Measurements from ENCODE around the gene CPNE5. TPM values are rescaled to one million over a fixed set of nuclear protein-coding genes. Genes with fewer than 3 reads are reported as not detected.

The CPNE5 gene
- total RNA-seq, 1 experiment from 2014 or later, result 0.37 TPM

DNA sequence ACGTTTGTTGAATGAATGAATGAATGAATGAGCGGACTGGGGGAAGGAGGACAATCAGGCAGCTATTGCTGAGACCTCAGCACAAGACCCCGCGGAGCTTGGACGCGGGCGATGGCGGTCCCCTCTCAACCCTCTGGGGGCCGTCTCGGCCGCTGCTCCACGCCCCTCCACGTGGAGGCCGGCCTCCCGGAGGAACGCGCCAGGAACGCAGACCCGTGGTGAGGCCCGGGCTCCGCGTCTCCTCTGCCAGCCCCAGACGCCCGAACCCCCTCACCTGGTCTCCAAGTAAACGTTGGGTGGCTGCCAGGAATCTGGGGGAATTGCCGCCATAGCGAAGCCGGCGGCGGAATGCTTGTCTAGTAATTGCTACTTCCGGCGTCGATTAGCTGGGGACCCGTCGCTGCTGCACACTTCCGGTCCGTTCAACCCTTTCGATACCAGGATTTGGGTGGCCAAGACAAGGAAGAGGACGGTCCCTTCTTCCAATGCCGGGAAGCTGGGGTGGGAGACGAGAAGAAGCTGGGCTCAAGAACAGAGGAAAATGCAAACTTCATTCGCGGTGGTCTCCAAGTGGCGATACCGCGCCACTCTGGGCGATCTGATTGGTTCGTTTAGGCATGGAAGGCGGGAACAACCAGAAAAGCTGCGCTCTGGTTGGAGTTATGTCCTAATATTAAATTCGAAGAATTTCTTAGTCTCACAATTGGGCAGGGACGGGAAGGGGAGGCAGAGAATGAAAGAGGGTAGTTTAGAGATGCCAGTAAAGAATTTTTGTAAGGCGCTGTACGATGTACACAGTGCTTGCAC, 35.4 kb upstream of the CPNE5 start, which contains the start of gene PPIL1:
Gene PPIL1, minus strand, starts transcription at position 361 of the 807 bp plus-strand sequence. Its CDS starts 31 bp downstream, at position 330.
- peaks cover 5% of the 10 kb centered on the region; the same call in 1 of the 2 replicates for H3F3A ChIP-seq (ENCODE audit: insufficient read depth, low read depth)
- ChIA-PET CTCF (interaction anchor here (0.7 to 2.8 kb wide), 5 partner anchors 11 to 336 kb away, joined by 3 to 9 read pairs (median 4); no protein-coding TSS in a partner anchor), POLR2A (ENCODE audit: unreplicated experiment) (interaction anchor here (0.6 to 1.1 kb wide), 7 partner anchors 15 to 1640 kb away, joined by 3 to 7 read pairs (median 5); no protein-coding TSS in a partner anchor)
- H3K79me2 ChIP-seq (ENCODE audit: low read depth), result peaks cover 22% of the 10 kb centered on the region
- H3K27ac ChIP-seq, result peak within 1 kb of the TSS; percentile 81
- TF ChIP-seq, protein P1, sequence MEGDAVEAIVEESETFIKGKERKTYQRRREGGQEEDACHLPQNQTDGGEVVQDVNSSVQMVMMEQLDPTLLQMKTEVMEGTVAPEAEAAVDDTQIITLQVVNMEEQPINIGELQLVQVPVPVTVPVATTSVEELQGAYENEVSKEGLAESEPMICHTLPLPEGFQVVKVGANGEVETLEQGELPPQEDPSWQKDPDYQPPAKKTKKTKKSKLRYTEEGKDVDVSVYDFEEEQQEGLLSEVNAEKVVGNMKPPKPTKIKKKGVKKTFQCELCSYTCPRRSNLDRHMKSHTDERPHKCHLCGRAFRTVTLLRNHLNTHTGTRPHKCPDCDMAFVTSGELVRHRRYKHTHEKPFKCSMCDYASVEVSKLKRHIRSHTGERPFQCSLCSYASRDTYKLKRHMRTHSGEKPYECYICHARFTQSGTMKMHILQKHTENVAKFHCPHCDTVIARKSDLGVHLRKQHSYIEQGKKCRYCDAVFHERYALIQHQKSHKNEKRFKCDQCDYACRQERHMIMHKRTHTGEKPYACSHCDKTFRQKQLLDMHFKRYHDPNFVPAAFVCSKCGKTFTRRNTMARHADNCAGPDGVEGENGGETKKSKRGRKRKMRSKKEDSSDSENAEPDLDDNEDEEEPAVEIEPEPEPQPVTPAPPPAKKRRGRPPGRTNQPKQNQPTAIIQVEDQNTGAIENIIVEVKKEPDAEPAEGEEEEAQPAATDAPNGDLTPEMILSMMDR (conservative IDR thresholded peaks at IDR 0.05), result no peak
- no peak for TF ChIP-seq EZH2 (IDR thresholded peaks at IDR 0.05; ENCODE audit: low read depth)
- peak within 1 kb of the TSS; percentile 88 for H2AFZ ChIP-seq
- H3K9me2 ChIP-seq (ENCODE audit: insufficient read depth), result no peaks in the 10 kb centered on the region
- intact Hi-C loops (cut with micrococcal nuclease; ENCODE audit: unreplicated experiment), result loop anchor here (1.0 to 5.0 kb wide), 2 partner anchors 11 to 143 kb away; partner anchors contain the start of gene C6orf89
- no TSS peak for BruUV-seq (replicated peaks)
- H3K36me3 ChIP-seq (ENCODE audit: low read depth), result 0 out of 2 replicates have a peak, but pooled peaks cover 11% of the 10 kb centered on the region
- H3K4me1 ChIP-seq (replicated peaks; ENCODE audit: insufficient read depth), result peaks cover 19% of the 10 kb centered on the region
- H3K4me3 ChIP-seq, result peak within 1 kb of the TSS; percentile 78
- H4K20me1 ChIP-seq (ENCODE audit: insufficient read depth), result no peaks in the 10 kb centered on the region
- H3K9me3 ChIP-seq (ENCODE audit: insufficient read depth, low read depth), result no peaks in the 10 kb centered on the region
- no peaks in the 10 kb centered on the region for H3K27me3 ChIP-seq (ENCODE audit: insufficient read depth, low read depth)
- DNase-seq, result peak; percentile 79 to 81
- peak within 1 kb of the TSS; percentile 93 for H3K4me2 ChIP-seq

DNA sequence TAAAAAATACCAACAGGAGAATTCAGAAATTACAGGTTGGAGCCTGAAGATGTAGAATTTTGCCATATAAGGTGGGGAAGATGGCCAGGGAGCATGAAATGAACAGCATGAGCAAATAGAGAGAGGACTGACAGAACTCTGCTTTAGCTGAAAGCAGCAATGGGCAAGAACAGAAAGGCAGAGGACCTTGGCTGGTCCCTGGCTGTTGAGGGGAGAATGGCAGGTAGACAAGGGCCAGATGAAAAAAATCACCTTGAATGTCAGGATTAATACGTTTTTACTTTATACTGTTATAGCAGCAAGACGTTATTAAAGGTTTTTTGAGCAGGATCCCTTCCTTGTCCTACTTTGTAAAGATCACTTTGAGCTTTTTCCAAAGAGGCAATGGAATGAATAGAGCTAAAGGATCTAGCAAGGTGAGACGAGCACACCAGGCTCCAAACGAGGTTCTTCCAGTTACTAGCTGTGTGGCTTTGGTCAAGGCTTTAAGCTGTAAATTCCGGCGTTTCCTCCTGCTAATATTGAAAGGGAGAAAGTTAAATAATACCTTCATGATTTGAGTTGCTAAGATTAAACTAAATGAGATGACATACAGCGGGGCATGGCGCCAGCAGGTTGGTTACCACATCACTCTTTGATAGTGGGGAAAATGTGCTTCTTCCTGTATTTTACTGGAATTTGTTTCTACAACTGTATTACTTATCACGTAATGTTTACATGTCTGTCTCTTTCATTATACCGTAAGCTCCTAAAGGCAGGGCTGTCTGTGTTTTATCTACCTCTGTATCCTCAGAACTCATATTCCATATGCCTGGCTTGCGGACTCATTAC, 34.6 kb upstream of the CPNE5 start:
- H4K20me1 ChIP-seq (ENCODE audit: insufficient read depth), result no peaks in the 10 kb centered on the region
- peaks cover 22% of the 10 kb centered on the region for H3K79me2 ChIP-seq (ENCODE audit: low read depth)
- H2AFZ ChIP-seq, result peak overlapping the region; percentile 88
- H3K4me2 ChIP-seq, result peak overlapping the region; percentile 93
- no peaks in the 10 kb centered on the region for H3K9me3 ChIP-seq (ENCODE audit: insufficient read depth, low read depth)
- H3K27me3 ChIP-seq (ENCODE audit: insufficient read depth, low read depth), result no peaks in the 10 kb centered on the region
- no peaks in the 10 kb centered on the region for H3K9me2 ChIP-seq (ENCODE audit: insufficient read depth)
- DNase-seq, result no peak
- H3F3A ChIP-seq (ENCODE audit: insufficient read depth, low read depth), result peaks cover 5% of the 10 kb centered on the region; the same call in 1 of the 2 replicates
- peaks cover 19% of the 10 kb centered on the region for H3K4me1 ChIP-seq (replicated peaks; ENCODE audit: insufficient read depth)
- ChIA-PET CTCF (interaction anchor here (1.1 to 2.8 kb wide), 3 partner anchors 11 to 336 kb away, joined by 3 to 9 read pairs (median 4); no protein-coding TSS in a partner anchor), POLR2A (ENCODE audit: unreplicated experiment) (interaction anchor here (0.6 to 1.1 kb wide), 5 partner anchors 15 to 1641 kb away, joined by 3 to 7 read pairs (median 5); no protein-coding TSS in a partner anchor)
- BruUV-seq (replicated peaks), result TSS peak; percentile 59
- H3K27ac ChIP-seq, result peak overlapping the region; percentile 81
- intact Hi-C loops (cut with micrococcal nuclease; ENCODE audit: unreplicated experiment), result loop anchor here (1.0 to 5.0 kb wide), 2 partner anchors 11 to 143 kb away; partner anchors contain the start of gene C6orf89
- H3K4me3 ChIP-seq, result peak overlapping the region; percentile 78
- TF ChIP-seq EZH2 (IDR thresholded peaks at IDR 0.05; ENCODE audit: low read depth), result no peak
- TF ChIP-seq, protein P1 (conservative IDR thresholded peaks at IDR 0.05), result peak; percentile 39; the same call in 1 of the 2 replicates
- H3K36me3 ChIP-seq (ENCODE audit: low read depth), result 0 out of 2 replicates have a peak, but pooled peaks cover 11% of the 10 kb centered on the region

All from PC-9 (cell line).